HG02798 (cell line): ENCODE measurements around the gene REELD1.

ENCODE experiments used
- ATAC-seq: cut with Tn5 transposase; IDR thresholded peaks from one replicate; pipeline ENCODE4 v1.9.1; 2021; ENCODE audit warnings: mild to moderate bottlenecking; ENCODE audit not compliant: unreplicated experiment, poor library complexity

Gene REELD1

DNA sequence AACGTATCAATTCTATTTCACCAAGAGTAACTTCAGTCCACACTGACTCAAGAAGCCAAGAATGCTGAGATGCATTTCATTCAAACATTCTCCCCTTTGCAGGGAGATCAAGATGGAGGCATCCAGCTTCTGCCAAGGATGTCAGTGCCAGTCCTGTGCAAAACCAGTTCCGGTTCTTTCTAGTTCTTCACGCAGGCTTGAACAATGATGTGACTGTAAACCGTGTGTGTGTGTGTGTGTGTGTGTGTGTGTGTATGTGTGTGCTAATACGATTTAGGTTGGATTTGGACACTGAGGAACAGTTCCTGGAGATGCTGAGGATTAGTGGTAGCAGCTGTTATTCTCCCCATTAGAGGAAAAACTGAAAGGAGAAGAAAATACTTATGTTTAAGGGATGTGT lies at the start of gene REELD1:
Gene REELD1, plus strand, starts transcription at position 301 of the 400 bp plus-strand sequence. CDS start 2,415 bp downstream, outside the sequence.
- no peak for ATAC-seq

DNA sequence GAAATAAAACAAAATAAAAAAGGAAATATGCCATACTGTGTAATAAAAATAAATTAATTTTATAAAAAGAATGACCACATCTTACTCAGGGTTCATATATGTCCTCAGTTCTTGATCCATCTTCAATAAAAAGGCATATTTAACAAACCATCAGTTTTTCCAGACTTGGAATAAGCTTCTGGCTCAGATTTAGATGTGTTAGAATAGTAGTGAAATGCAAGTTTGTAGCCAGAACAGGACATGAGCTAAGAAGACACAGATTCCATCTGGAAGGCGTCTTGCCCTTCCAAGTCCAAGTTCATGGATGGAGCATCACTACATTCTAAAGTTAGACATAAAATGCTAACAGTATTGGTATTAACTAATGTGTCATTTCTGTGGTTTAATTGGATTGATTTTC lies 49.1 kb upstream of the REELD1 start:
- no peak for ATAC-seq

DNA sequence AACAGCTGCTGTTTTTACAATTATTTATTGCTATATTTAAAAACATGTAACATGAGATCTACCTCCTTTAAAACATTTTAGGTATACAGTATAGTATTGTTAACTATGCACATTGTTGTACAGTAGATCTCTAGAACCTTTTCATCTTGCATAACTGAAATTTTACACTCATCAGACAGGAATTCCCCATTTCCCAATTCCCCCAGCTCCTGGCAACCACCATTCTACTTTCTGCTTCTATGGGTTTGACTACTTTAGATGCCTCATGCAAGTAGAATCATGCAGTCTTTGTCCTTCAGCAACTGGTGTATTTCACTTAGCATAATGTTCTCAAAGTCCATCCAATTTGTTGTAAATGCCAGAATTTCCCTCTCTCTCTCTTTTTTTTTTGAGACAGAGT lies 48.5 kb upstream of the REELD1 start:
- ATAC-seq, result no peak

DNA sequence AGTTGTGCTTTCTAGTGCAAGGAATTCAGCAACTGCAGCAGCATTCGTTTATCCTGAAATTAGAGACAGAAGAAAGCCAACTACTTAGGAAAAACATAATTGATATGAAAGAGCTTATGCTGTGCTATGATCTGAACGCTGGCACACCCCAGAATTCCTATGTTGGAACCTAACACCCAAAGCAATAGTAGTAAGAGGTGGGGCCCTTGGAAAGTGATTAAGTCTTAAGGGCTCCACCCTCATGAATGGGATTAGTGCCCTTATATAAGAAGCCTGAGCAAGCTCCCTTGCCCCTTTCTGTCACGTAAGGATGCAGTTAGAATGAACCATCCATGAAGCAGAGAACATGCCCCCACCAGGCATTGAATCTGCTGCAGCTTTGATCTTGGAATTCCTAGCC lies 44.2 kb upstream of the REELD1 start:
- ATAC-seq, result no peak

DNA sequence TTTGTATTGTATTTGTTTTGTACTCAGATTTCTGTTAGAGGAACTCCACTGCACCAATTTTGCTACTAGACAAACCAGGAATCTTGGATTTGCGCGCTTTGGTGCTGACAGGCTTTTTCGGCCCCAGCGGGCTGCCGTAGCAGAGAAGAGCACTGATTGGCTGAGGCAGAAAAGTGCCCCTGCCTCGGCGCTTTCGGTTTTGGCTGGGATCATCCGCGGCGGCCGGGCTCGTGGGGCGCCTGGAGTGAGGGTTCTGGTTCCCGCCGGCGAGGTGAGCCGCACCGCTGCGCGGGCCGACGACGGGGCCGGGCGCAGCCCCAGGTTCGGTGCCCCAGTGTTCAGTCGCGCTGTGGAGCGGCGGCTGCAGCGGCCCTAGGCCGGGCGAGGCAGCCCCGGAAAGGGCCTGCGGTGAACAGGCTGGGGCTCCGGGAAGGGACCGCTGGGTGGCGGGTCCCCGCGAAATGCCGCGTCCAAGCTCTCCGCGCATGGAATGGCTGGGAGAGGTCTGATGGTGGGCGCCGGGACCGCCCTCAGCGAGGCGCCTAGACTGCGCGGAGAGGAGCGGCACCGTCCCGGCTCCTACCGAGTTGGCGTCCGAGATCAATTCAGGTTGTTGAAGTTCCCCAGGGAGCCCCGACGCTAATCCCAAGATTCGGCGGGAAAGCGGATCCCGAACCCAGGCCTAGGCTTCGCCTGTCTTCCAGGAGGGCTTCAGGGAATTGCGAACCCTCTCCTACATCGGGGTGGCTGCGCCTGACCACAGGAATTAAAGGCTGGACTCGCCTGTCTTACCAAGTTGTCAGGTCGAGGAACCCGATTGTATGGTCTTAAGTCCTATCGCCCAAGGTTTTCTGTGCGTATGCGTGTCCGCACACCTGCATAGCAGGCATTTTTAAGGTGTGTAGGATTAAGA lies 38.5 kb upstream of the REELD1 start, which contains the start of gene LSM6:
Gene LSM6, plus strand, starts transcription at position 178 of the 913 bp plus-strand sequence. CDS start 7,204 bp downstream, outside the sequence.
- peak; percentile 94 for ATAC-seq

DNA sequence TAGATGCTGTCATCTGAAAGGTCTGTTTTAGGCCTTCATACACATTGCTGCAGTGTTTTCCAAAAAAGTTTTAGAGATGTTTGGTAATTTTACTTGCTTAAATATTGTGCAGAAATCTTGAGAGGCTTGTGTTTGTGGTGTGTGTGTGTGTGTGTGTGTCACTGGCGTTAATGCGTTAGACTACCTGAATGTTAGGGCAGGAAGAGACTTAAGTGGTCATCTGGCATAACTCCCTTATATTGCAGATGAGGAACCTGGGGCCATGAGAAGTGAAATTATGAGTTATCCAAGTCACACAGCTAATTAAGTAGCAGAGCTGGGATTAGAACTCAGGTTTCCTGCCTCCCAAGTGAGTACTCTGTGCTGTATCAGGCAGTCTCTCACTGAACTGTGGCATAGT lies 37.4 kb upstream of the REELD1 start:
- no peak for ATAC-seq

DNA sequence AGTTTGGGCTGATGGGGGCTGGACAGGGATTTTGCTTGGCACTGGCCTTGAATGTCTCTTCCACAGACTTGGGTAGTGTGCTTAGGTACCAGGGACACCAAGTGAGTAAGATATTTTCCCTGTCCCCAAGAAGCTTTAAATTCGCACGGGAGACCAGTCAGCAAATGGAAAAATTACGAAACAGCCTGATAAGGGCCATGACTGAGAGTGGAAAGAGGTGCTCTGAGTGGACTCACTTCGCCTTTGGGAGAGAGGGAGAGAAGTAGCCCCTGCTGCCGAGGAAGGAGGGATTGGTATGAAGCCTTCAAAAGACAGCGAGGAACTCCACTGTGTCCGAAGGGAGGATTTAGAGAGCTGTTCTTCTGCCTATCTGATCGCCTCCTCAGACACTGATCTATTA lies 36.2 kb upstream of the REELD1 start:
- ATAC-seq, result no peak

DNA sequence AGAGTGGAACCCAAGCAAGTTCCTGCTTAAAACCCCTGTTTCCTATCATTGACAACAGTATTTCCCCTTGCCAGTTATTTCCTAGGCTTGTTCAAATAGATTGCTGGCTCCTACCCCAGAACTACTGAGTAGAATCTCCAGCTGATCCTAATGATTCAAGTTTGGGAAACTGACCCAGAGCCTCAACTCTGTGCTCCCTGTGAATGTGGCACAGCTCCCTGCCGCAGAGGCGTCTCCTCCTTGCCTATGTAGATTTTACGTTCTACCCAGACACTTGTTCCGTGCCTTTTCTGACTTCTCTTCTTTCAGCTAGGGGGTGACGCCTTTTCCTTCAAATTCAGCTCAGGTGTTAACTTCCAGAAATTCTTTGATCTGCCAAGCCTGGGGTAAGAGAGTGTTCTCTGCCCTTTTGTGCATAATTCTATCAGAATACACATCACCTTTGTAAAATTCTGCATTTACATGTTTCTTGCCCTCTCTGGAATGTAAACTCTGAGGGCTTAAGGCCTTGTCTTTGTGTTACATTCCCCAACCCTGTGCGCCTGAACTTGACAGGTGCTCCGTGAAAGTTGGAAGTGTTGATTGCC lies 34.5 kb upstream of the REELD1 start:
- no peak for ATAC-seq

DNA sequence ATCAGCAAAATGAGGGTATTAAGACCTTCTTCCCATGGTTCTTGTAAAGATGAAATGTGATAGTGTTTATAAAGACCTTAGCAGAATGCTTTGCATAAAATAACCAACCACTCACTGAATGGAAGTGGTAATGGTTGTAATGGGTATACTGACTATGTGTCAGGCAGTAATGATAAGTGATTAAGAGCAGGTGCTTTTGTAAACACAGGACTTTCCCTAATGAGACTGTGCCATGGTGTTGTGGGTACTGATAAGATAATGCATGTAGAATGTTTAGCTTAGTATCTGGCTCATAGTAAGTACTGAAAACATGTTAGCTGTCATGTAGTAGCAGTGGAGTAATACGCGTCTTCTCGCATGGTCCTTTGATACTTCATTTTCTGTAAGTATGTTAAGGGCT lies 31.9 kb upstream of the REELD1 start:
- ATAC-seq, result no peak

DNA sequence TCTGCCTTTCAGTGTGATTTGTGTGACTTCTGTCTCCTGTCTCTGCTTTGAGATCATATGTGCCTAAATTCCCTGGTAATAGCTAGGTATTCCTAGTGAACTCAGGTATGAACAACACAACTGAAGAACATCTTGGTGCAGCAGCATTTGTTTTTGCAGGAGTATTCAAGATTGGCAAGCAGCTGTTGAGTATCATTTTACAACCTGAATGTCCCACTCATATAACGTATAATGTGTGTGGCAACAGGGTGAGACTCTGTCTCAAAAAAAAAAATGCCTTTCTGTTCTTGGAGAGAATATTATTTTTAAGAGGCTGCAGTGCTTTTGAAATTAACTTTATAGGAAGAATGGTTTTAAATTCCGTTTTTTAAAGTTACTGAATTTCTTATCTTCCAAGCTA lies 31.1 kb upstream of the REELD1 start:
- ATAC-seq, result no peak

DNA sequence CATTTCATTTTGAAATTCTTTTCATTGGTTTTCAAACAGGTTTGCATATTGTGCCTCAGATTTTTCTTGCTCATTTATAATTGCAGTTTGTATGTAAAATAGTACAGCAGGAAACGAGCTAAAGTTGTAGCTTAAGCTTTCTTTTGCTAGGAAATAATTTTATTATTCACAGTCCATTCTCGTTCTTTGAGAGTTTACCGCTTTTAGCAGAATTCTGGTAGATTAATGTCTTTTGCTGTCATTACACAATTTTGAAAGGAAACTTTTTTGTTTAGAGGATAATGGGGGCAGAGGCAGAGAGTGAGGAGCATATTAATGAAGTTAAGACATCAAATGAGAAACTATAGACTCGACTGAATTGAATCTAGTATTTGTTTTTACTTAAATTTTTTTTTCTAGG lies 28.3 kb upstream of the REELD1 start:
- no peak for ATAC-seq

DNA sequence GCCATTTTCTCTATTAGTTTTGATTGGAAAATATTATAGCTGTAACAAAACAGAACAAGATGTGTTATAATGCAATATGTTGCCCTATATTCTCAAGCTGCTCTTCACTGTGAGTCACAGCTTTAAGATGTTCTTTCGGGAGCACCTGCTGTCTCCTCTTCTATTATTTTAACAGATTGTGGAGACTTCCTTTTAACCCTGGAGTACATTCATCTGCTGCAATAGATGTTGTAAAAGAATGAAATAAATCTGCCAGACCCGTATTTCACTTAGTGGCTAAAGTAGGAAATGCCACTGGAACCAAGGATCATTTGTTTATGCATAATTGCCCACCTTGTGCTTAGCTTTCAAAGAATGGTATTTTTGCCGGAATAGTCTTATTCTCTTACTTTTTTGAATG lies 27.7 kb upstream of the REELD1 start:
- no peak for ATAC-seq

DNA sequence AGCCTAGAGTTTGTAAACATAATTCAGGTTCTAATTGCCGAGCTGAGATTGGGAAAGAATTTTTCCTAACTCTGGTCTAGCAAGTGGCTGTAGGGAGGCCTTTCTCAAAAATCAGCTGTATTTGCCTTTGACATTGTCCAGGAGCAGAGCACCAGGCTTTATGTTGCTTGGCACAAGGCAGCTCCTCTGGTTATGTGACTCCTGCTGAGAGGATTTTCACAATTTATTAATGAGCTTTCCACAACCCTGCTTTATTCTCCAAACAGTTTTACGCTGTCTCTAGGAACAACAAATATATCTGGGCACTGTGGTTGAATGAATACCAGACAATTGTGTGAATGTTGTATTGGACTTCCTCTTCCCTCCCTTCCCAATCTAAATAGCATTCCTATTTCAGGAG lies 23.9 kb upstream of the REELD1 start:
- no peak for ATAC-seq

DNA sequence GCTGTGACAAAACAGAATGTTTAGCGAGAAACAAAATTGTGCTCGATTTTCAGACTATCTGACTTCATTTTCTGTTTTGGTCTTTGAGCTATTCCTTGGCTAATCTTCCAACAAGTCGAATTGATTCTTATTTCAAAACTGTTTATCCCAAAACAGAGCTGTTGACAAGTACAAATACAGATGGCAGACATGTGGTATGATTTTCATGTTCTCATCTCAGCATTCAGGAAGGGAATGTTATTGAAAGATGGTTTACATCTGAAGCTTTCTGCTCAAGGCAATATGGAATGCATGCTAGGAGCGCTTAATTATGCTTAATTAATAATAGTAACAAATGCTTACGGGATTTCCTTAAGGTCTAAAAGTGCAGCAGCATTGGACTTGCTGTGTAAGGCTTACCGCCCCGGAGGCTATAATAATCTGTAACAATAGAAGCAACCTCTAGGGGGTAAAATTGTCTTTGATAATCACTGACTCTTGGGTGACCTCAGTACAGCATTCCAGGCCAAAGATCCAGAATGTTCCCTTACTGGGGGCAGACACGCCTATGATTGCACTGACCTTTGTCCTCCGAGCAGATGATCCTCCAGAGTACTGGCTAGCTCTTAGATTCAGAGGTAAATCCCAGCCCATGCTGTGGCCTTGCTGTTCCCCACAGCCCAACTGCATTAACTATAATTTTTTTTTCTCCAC lies 22.4 kb upstream of the REELD1 start:
- ATAC-seq, result no peak

DNA sequence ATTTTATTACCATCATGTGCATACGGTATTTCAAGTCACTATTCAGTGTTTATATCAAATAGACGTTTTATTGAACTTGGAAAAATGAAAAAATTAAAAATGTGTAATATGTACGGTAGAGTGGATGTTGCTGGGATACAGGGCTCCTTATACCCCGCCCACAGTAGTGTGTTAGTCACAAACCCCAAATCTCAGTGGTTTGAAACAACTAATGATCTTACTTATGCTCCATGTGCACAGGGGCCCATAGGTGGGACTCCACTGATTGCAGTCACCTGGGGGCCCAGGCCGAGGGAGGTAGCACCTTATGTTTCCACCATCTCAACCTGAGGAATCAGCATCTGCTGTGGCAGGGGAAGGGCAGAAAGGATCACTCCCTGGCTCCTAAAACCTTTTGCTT lies 20.7 kb upstream of the REELD1 start:
- ATAC-seq, result no peak

DNA sequence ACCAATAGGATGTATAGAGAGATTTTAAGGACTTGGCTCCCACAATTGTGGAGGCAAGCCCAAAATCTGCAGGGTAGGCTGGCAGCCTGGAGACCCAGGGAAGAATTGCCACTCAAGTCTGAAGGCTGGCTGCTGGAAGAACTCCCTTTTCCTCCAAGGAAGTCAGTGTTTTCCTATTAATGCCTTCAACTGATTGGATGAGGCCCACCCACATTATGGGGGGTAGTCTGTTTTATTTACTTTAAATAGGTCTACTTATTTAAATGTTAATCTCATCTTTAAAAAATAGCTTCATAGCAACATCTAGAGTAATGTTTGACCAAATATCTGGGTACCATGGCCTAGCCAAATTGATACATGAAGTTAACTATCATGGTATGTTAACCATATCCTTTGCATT lies 20.1 kb upstream of the REELD1 start:
- no peak for ATAC-seq

DNA sequence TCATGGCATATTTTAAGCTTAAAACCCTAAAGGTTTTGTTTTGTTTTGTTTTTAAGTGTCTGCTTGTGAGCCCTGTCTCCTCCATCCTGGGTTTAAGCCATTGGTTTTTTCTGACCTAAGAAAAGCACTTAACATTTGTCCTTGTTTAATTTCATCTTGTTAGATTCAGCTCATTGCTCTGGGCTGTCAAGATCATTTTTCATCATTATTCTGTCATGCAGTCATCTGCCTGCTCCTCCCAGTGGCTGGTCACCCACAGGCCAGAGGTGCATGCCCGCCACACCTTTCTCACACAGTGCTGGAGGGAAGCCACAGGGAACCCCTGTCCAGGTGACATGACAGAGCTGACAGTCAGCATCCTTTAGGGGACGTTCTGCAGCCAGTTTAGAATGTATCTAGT lies 11.7 kb upstream of the REELD1 start:
- ATAC-seq, result no peak

DNA sequence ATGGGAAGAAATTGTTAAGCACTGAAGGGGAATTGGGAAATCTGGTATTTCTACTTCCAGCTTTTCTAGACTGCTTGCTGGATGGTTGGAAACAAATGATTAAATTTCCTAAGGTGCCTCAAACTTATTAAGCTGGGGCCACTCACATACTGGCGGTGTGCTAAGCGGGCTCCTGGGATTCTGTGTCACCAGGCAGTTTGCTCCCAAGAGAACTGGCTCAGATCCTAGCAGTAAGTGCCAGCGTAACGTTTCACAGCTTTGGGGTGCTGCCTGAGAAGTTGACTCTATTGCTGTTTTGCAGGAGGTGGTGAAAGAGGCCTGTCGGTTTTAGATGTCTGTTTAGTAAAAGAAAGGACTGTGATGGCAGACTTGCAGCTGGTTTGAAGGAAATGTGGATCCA lies 6.9 kb upstream of the REELD1 start:
- no peak for ATAC-seq

DNA sequence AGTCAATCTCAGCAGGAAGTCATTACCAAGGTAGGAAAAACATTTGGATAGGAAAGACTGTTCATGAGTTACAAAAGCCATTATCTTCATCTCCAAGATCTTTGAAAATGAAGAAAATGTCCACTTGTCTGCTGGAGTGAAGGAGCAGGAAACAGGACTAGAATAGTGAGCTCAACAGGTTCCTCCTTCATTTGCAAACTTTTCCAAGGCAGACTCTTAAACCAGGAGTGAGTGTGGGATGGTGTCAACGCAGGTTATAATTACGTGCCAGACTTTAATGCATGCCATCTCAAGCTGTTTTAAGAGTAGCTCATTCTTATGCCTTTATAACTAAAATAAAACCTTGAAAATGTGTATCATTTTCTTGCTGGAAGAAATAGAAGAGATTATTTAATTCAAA lies 3.4 kb upstream of the REELD1 start:
- no peak for ATAC-seq

DNA sequence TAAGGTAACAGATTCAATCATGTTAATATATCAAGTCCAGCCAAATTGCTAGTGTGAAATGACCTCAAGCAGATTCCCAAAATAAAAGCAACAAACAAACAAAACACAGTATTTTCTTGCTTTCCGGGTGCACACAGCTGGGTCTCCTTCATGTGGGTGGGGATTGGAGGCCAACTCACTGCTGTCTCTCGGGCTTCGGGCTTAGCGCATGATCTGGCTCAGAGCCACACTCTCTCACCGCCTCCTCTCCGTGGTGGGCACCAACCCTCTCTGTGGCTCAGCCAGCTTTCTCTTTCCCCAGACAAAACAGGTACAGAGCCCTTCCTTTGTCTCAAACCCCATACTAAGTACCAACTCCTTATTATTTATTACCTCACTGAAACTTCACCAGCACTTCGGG lies 2.9 kb upstream of the REELD1 start:
- no peak for ATAC-seq

DNA sequence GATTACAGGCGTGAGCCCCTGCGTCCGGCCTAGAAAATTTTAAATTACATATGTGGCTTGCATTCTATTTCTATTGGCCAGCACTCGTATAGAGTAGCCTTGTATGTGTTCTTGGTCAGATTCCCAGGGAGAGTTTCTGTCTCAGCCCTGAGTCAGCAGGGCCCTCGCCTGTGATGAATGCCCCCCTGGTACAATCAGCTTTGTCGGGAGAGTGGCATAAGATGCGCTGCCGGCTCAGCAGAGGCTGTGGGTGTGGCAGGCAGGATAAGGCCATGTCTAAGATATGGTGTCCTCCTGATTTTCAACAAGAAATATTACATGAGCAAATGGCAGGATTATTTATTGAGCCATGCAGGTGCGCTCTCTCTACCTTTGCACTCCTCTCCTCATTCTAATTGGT lies 1.6 kb upstream of the REELD1 start:
- no peak for ATAC-seq
